ENCODE data around the gene ISL1.

Gene ISL1

GRCh38 chr5:51387884-51388275, 4.6 kb downstream of the ISL1 start:
- DNase-seq, result peak; percentile 26

GRCh38 chr5:51388488-51389287, 5.4 kb downstream of the ISL1 start:
- no peak for DNase-seq

GRCh38 chr5:51389288-51389576, 6.0 kb downstream of the ISL1 start:
- DNase-seq, result no peak

- DNase-seq, result no peak
These were observed 6.6 kb downstream of the ISL1 start for GRCh38 chr5:51389577-51390463.

GRCh38 chr5:51391175-51391574, 7.9 kb downstream of the ISL1 start:
- DNase-seq, result no peak

GRCh38 chr5:51392689-51393199, 9.5 kb downstream of the ISL1 start:
- no peak for DNase-seq

- no peak for DNase-seq
These were observed 11.4 kb downstream of the ISL1 start for GRCh38 chr5:51394609-51395008.

GRCh38 chr5:51395245-51395644, 12.0 kb downstream of the ISL1 start:
- DNase-seq, result no peak

GRCh38 chr5:51395666-51396356, 12.6 kb downstream of the ISL1 start:
- no peak for DNase-seq

GRCh38 chr5:51396797-51397196, 13.5 kb downstream of the ISL1 start:
- no peak for DNase-seq

GRCh38 chr5:51397996-51398395, 14.7 kb downstream of the ISL1 start:
- DNase-seq, result no peak

- no peak for DNase-seq
These were observed 15.8 kb downstream of the ISL1 start for GRCh38 chr5:51398875-51399642.

GRCh38 chr5:51399643-51400006, 16.4 kb downstream of the ISL1 start:
- no peak for DNase-seq

GRCh38 chr5:51404255-51404654, 21.0 kb downstream of the ISL1 start:
- DNase-seq, result no peak

- no peak for DNase-seq
These were observed 28.7 kb downstream of the ISL1 start for GRCh38 chr5:51411921-51412325.

GRCh38 chr5:51414516-51414915, 31.3 kb downstream of the ISL1 start:
- DNase-seq, result no peak

- DNase-seq, result no peak
These were observed 32.9 kb downstream of the ISL1 start for GRCh38 chr5:51416149-51416548.

GRCh38 chr5:51433052-51433710, 49.9 kb downstream of the ISL1 start:
- DNase-seq, result no peak

GRCh38 chr5:51439232-51439631, 56.0 kb downstream of the ISL1 start:
- DNase-seq, result no peak

Measured in NCI-H1092 (cell line).